DND-41 (cell line): ENCODE measurements around the gene IL1RL1.

Source experiments
- EZH2 ChIP-seq: IDR thresholded peaks from 3 replicates; pipeline ENCODE4 v1.6.1; 2012; ENCODE audit warnings: borderline replicate concordance, low read depth, mild to moderate bottlenecking, moderate library complexity, low read length, inconsistent platforms; ENCODE audit not compliant: severe bottlenecking
- TF ChIP-seq, protein P1 (sequence below): IDR thresholded peaks from 2 replicates; pipeline ENCODE4 v1.5.1; 2012; ENCODE audit warnings: borderline replicate concordance, low read length, moderate library complexity, mild to moderate bottlenecking; ENCODE audit not compliant: poor library complexity, severe bottlenecking; ENCODE audit errors: extremely low read depth

GRCh38 chr2:102383722-102384121 is 72.4 kb downstream of the IL1RL1 start:
- TF ChIP-seq, protein P1, sequence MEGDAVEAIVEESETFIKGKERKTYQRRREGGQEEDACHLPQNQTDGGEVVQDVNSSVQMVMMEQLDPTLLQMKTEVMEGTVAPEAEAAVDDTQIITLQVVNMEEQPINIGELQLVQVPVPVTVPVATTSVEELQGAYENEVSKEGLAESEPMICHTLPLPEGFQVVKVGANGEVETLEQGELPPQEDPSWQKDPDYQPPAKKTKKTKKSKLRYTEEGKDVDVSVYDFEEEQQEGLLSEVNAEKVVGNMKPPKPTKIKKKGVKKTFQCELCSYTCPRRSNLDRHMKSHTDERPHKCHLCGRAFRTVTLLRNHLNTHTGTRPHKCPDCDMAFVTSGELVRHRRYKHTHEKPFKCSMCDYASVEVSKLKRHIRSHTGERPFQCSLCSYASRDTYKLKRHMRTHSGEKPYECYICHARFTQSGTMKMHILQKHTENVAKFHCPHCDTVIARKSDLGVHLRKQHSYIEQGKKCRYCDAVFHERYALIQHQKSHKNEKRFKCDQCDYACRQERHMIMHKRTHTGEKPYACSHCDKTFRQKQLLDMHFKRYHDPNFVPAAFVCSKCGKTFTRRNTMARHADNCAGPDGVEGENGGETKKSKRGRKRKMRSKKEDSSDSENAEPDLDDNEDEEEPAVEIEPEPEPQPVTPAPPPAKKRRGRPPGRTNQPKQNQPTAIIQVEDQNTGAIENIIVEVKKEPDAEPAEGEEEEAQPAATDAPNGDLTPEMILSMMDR = no peak
- no peak for TF ChIP-seq EZH2
